ENCODE data around the gene GPX2.

The GPX2 gene

DNA sequence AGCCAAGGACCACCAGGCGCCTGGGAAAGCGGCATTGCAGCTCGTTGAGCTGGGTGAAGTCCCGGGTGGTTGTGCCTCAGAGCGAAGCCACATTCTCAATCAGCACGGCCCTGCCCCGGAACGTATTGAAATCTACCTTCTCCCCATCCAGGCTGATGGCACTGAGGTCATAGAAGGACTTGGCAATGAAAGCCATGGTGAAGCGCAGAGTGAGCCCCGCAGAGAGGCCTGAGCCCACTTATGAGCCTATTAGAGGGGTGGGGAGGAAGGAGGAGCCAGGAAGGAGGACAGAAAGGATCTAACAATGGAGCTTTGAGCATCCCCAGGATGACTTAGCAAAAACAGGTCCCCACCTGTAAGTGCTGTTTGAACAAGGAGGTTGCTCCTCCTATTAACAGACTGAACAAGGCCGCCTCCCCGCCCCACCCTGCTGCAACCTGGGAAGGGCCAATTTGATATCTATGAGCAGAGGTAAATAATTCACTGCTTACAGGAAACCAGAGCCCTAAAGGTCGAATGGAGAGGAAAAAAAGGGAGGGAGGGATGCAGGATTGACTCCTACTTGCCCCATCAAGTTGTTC, at the start of gene GPX2:
GPX2 (minus strand) TSS at position 215 of the 581 bp plus-strand sequence; CDS start at position 196, 19 bp downstream.
- no peak for DNase-seq (ENCODE audit: low read depth)

DNA sequence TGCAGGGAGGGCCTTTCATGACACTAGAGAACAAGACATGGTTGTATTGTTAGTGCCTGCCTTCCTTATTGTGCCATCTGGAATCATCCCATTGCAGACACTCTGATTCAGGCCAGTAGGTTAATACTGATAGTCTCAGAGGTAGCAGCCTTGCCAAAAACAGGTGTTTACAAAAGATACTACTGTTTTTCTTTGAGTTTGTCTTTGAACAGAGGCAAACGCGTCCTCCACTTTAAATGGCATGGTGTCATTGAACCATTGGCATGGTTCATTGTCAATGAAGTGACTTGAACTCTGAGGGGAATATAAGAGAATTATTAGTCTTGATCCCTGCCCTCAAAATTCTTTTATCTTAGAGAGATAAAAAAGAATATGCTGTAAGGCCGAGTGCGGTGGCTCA, 48.4 kb upstream of the GPX2 start:
- DNase-seq (ENCODE audit: low read depth) = no peak

DNA sequence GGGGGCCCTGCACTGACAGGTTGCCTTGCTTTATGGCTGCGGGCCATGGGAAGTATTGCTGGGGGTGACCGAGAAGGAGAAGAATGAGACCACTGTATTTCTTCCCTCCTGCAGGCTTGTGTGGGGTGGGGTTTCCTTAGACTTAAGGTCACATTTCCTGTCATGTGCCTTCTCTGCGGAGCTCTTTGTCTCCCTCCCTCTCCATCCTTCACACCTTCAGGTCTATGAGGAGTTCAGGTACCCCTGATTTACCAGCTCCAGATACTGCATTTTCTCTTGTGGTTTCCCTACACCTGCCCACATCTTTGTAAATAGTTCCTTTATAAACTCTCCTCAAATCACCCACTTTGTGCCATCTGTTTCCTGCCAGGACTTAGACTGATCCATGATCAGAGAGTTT, 47.8 kb upstream of the GPX2 start:
- DNase-seq (ENCODE audit: low read depth) = no peak

DNA sequence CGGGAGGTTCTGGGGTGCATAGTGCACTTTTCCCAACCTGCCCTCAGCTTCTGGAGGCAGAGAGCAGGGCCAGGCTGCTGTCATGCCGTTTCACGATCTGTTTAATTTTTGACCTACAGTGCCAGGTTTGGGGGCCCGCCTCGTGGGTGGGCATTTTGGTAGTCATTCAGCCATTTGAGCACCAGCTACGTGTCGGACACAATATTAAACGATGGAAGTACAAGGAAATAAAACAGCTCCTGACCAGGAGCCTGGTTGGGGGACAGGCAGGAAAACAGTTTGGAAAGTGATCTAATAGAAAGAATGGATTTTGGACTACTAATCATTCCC, 44.9 kb upstream of the GPX2 start:
- DNase-seq (ENCODE audit: low read depth) = no peak

DNA sequence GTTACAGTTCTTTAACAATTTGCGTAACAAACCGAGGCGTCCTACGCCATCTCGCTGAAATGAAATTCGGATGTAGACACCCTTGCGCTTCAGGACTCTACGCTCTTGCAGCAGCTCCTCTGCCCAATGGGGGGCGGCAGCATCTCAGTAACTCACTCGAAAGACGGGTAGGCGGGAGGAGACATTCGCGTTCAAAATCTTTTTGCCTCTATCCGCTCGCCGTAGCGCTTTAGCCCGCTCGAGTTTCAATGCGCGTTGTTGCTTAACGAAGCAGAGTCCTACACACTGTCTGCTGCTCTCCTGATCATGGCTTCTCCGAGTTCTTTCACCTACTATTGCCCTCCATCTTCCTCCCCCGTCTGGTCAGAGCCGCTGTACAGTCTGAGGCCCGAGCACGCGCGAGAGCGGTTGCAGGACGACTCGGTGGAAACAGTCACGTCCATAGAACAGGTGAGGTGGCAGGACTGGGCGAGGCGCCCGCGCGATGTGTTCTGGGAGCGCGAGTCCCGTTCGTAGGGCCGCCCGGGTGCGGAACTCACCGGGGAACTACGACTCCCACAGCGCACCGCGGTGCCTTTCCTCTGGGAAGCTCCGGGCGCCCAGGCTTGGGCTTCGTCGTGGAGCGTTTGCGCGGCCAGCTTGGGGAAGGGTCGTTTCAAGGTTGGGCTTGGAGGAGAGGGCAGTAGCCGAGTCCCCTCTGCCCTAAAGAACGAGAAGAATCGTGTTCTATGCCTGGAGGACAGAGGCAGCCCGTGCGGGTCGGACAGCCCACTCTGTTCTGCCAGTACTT, 44.3 kb upstream of the GPX2 start, which contains the start of gene FNTB:
FNTB (plus strand) TSS at position 248 of the 790 bp plus-strand sequence; CDS start at position 307, 59 bp downstream.
- DNase-seq (ENCODE audit: low read depth) = peak; percentile 91

DNA sequence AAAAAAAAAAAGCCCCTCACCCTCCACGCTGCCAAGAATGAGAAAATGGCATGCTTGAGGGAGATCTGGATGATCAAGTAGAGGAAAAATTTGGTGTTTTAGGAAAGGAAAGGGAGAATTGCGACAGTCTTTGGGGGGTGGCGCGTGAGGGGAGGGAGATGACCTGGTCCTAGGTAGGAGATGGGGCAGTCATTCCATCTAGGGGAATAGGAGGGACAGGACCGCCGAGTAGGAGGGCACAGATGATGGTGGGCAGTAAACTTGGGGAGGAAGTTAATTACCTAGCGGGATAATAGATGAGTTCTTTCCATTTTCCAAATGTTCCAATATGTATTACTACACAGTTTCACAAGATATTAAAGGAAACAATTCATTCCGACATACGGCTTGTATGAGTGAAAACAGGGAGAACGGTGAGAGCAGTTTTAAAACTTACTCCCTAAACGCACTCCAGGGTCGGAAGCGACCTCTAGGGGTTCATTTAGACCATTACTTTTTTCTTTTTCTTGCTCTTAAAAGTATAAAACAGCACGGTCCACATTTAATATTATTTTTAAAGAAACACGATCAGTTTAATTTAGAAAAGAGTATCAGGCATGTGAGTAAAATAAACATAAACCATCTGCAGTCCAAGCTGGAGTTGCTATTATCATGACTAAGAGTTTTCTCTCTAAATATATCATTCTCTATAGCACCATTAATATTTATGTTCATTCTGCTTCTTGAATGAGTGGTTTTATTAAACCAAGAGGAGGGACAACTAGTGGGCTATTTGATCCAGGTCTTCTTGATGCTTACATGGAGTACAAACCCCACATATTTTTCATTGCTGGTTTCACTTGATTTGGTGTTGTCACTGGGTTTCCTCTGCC, 41.1 kb upstream of the GPX2 start:
- no peak for DNase-seq (ENCODE audit: low read depth)

DNA sequence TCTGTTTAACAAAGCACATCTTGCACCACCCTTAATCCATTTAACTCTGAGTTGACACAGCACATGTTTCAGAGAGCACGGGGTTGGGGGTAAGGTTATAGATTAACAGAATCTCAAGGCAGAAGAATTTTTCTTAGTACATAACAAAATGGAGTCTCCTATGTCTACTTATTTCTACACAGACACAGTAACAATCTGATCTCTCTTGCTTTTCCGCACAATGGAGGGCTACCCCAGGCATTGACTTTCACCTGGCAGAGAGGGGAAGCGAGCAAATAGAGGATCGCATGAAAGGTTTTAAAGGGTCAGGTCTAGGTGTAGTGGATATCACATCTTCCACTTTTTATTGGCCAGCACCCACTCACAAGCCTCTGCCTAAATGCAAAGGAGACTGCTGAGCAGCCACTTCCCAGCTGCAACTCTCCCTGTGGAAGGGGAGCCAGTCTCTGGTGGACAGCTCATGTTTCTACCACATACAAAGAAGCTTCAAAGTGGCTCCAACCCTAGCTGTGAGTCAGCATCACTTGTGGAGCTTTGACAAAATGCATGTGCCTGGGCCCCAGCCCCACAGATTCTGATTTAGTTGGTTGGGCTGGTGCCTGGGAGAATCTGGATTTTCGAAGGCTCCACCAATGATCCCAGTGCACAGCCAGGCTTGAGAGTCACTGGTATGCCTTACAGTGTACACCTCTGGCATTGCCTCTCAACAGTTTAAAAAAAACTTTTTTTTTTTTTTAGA, 37.0 kb upstream of the GPX2 start:
- DNase-seq (ENCODE audit: low read depth) = no peak

DNA sequence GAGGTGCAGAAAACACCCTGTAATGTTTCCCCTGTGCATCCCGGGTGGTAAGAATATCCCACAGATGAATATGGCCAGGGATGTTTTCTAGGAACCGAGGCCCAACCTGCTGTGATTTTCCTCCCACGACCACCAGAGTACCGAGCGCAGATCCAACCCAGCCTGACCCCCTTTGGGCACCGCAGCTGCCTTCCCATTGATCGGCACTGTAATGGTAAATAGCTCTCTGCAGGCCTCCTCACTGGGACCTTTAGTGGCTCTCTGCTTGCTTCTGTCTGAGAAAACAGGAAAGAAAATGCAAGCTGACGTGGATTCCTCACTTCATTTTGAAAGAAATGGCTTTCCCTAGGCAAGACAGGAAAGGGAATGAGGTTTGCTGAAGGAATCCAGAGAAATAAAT, 32.0 kb upstream of the GPX2 start:
- DNase-seq (ENCODE audit: low read depth) = no peak

DNA sequence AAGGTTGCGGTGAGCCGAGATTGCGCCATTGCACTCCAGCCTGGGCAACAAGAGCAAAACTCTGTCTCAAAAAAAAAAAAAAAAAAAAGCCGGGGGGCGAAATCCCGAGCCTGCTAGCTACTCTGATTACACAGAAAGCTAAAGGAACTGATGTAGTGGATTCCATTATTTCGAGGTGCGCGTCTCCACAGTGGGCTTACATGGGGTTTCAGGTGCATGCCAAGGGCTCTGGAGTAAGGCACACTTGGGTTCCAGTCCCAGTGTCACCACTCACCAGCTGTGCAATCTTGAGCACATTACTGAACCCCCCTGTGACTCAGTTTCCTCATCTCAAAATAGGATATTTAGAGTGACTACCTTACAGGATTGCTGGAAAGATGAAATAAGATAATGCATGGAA, 31.3 kb upstream of the GPX2 start:
- DNase-seq (ENCODE audit: low read depth) = no peak

DNA sequence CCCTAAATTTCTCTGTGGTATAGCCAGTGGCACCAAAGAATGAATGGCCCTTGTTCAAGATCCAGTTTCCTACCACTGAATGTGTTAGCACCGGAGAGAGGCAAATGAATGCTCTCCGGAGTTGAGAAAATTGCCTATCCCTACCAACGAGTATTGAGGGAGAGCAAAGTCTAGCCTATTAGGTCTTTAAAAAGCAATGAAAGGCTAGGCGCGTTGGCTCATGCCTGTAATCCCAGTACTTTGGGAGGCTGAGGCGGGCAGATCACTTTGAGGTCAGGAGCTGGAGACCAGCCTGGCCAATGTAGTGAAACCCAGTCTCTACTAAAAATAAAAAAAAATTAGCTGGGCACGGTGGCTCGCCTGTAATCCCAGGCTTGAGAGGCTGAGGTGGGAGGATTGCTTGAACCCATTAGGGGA, 30.5 kb upstream of the GPX2 start:
- DNase-seq (ENCODE audit: low read depth) = no peak

DNA sequence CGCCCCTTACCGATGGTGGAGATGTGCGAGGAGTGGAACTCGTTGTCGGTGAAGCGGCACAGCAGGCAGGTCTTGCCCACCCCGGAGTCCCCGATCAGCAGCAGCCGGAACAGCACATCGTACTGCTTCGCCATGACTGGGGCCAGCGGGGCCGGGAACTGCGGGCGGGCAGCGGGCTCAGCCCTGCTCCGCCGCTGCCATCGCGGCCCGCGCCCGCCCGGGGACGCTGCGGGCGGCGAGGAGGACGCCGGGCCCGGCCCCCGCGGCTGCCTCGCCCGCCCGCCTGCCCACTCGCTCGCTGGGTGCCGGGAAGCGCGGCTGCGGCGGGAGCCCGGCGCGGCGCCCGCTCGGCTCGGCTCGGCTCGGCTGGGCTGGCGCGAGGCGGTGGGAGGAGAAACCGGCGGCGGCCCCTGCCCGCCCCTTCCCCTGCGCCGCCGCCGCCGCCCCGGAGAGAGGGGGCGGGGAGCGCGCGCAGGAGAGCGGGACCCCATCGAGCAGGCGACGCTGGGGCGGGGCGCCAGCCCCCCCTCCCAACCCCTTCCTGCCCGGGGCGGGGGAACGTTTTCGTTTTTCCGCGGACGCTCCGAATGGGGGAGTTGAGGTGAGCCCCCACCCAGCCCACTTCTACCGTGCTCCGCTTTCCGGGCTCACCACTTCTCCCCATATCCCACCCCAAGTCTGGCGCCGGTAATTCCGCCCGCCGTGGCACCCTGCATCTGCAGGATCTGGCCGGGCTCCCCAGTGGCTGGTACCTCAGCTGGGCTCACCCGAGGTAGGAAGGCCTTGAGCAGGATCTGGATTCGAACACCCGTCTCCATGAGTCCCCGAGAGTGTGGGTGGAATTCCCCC, 29.6 kb upstream of the GPX2 start, which contains the start of gene RAB15:
RAB15 (minus strand) TSS at position 394 of the 849 bp plus-strand sequence; CDS start at position 134, 260 bp downstream.
- DNase-seq (ENCODE audit: low read depth) = no peak

DNA sequence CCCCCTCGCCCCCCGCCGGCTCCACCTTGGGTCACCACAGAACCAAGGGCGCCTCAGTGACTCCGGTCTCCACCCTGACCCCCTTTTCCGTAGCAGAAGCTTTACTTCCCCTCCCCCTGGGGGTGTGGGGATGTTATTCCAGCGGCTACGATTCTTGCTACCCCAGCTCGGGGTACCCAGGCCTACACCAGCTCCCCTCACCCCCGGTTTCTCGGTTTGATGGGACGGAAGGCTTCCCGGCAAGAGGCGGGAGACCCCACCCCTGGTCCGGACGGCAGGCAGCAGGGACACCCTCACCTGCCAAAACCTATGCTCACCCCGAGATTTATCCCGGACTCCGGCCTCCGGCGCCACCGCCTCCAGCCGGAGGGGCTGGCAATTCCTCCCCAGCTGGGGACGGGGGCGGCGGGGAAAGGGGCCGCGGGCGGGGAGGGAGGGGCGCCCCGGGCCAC, 29.0 kb upstream of the GPX2 start:
- no peak for DNase-seq (ENCODE audit: low read depth)

DNA sequence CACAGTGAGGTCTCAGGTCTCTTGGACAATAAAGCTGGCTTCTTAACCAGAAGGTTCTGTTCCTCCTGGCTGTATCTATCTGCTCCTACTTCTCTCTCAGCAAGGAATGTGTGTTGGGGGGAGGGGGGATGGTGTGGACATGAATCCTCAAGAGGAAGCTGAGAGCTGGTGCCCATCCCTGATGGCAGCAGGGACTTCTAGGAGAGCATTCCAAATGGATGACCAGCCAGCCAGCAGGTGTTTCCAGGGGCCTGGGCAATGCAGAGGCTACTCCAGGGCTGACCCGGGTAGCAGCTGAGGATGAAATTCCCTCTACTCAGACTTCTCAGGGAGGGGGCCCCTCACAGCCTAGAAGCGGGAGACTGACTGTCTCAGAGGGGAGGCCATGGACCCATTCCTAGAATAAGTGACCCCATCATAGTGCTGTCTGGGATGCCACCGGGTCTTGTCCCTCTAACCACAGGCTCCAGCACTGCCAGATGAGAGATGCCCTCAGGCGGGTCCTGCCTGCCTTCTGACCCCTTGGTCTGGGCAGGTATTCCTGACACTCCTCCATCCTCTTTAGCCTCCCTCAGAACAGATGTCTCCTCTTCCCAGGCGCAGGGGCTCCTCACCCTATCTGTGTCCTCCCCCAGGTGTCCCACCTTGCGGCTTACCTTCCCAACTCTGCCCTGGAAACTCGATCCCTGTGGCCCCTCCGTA, 28.4 kb upstream of the GPX2 start:
- no peak for DNase-seq (ENCODE audit: low read depth)

DNA sequence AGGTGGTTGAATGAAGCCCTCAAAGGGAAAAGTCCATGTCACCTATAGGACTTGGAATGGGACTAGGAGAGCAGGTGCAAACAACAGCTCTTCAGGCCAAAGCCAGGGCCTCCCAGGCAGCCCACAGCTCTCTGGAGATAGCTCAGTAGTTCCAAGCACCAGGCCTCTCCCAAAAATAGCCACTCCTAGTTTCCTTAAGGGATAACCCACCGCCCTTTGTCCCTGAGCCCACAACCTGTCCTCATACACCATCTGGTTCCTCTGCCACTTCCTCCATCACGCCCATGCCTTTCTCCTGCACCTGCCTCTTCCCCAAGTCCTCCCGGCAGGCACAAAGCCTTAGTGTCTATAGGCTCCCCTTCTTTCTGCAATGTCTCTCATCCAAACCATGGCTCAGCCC, 27.5 kb upstream of the GPX2 start:
- DNase-seq (ENCODE audit: low read depth) = no peak

DNA sequence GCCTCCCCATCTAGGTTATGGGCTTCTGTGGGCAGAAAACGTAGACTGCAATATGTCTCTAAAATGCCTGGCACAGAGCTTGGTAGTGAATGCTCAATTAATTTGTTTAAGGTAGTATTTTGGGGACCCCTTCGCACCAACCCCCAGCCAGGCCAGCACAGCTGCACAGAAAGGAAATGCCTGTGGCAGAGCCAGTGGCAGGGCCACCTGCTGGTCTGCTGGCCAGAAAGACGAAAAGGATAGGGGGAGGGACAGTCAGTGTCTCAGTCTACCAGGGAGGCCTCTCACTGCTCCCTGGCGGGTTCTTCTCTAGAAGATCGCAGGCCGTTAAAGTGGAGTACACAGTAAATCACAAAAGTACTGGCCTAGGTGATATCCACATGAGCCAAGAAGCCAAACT, 26.1 kb upstream of the GPX2 start:
- DNase-seq (ENCODE audit: low read depth) = no peak

DNA sequence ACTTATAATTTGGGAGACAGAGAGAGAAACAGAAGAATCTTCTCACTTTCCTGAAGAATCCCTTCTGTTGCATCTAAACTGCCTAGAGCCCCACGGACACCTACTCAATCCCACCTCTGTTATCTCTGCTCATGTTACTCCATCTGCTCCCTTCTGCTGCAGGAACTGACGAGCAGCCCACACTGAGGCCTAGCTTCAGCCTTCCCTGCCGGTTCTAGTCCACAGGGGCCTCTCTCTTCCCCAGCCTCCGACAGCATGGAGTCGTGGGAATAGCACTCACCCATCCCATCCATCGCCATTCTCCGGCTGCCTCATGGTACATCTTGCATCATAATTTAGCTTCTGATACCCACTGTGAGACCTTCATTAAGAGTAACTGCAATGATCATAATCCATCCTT, 25.6 kb upstream of the GPX2 start:
- no peak for DNase-seq (ENCODE audit: low read depth)

DNA sequence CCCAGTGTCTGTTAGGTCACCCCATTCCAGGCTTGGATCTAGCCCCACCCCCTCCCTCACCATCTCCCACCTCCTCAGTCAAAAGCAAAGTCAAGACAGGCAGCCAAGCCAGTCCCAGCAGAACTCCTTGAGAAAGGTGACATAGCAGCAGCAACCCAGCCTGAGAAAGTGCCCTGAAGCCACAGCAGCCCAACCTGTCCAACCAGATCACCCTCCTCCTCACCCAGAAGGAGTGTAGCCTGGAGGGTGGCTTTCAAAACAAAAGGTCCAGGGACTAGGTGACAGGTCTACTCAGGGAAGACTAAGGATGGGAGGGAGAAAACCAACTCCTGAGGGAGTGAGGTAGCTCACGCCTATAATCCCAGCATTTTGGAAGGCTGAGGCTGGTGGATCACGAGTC, 24.4 kb upstream of the GPX2 start:
- no peak for DNase-seq (ENCODE audit: low read depth)

DNA sequence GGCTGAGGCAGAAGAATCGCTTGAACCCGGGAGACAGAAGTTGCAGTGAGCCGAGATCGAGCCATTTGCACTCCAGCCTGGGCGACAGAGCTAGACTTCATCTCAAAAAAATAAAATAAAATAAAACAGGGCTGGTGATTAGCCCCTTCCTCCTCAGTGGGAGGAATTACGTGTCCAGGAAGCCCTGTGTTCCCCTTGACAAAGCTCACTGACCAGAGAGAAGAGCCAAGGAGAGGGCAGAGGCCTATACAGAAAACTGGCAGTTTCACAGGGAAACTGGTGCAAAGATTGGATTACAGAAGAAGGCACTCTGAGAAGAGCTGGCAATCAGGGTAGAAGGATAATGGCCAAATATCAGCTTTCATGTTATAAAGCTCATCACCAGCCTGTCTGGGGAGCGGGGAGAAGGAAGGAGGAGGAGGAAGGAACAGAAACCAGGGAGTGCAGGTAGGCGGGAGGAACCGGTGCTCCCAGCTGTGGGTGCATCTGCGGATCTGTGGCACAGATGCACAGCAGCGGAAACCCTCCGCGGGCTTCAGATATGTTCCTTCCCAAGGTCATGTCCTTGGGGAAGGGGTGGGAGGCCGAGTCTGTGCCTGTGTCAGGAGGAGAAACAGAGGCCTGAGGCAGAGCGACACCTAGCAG, 22.9 kb upstream of the GPX2 start:
- DNase-seq (ENCODE audit: low read depth) = no peak

DNA sequence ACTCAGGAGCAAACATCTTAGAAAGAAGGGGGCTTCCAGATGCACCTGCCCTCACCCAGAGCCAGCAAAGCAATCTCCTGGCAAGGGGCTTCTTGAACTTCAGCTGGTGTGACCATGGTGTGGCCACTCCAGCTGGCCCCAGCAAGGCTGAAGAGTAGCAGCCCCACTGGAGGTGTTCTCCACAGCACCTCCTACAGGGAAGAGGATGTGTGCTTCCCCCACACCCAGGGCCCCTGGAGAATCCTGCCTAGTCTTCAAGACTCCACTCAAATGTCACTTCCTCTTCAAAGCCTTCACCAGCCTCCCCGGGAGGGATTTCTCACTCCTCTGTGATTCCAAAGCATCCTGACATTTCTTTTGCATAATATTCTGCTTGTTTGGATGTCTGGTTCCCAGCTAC, 21.1 kb upstream of the GPX2 start:
- DNase-seq (ENCODE audit: low read depth) = no peak

DNA sequence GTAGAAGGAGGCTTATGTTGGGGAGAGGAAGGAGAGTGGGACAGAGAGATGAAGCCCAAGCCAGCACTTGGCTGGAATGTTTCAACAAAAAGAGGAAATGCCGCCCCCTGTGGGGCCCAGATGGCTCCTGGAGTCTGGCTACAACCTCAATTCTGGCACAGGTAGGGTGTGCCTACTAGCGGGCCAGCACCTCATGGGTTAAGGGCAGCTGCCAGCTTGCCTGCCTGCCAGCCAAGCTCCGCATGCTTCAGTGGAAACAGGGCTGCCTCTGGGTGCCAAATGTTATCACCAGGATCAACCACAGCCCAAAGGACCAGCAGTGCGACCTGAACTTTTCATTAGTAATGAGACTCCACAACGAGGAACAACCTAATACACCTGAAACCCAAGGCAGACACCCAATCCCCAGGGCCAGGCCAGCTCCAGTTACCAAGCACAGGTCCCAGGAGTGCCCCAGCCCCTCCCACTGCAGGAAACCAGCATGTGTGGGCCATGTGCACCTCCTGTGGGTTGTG, 18.3 kb upstream of the GPX2 start:
- DNase-seq (ENCODE audit: low read depth) = no peak

Measured in GM04504 (cell line).